ENCODE results near the gene SEMA3G.
A peak's percentile ranks its signal among the peaks of the same experiment; 100 is the strongest.

SEMA3G gene

DNA sequence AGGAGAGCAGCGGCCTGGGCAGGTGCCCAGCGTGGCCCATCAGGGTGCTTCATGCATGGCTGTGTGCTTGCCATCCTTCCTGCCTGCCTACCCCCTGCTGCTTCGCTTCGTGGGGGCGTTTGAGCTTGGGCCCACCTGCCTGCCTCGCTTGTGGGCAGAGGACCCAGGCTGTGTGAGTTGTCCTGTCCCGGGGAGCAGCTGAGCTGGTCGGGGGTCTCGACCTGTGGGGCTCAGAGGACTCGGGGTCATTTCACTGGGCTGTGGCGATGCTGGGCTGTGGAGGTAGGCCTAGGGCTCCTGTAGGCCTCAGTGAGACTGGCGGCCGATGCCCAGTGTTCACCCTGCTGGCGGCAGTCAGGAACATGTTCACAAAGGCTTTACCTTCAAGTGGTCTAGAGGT is 38.2 kb upstream of the SEMA3G start:
- no peak for DNase-seq (ENCODE audit: low read depth)
- no peak overlapping the region for H3K4me3 ChIP-seq (replicated peaks; ENCODE audit: low read depth, low read length)

DNA sequence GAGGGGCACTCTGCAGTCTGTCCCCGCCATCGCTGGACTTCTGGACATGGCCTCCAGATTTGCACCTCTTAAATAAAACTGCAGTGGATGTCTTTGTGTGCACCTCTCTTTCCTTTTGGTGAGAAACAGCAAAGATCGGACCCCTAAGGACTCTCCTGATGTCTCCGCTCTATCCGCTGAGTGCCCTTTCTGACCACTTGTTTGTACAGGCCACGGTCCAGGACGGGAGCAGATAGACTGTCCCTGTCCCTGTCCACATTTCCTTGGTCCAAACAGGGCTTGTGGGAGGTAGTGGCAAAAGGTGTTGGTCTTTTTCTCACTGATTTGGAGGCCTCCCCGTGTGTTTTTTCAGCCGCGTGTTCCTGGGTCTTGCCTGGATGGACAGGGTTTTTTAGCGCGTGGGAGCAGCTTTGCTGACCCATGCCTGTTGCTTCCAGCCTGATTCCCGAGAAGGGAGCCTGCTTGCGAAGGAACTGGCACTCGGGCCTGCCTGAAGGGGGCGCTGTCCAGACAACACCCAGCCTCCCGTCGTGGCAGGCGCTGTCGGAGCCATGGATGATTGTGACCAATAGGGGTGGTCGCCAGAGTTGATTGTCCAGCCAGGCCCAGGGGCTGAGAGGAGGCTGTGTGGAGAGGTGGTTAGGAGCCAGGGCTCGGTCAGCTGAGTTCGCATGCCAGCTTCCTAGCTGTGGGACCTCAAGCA is 37.1 kb upstream of the SEMA3G start:
- DNase-seq (ENCODE audit: low read depth) = peak; percentile 31
- TF ChIP-seq, protein P1, sequence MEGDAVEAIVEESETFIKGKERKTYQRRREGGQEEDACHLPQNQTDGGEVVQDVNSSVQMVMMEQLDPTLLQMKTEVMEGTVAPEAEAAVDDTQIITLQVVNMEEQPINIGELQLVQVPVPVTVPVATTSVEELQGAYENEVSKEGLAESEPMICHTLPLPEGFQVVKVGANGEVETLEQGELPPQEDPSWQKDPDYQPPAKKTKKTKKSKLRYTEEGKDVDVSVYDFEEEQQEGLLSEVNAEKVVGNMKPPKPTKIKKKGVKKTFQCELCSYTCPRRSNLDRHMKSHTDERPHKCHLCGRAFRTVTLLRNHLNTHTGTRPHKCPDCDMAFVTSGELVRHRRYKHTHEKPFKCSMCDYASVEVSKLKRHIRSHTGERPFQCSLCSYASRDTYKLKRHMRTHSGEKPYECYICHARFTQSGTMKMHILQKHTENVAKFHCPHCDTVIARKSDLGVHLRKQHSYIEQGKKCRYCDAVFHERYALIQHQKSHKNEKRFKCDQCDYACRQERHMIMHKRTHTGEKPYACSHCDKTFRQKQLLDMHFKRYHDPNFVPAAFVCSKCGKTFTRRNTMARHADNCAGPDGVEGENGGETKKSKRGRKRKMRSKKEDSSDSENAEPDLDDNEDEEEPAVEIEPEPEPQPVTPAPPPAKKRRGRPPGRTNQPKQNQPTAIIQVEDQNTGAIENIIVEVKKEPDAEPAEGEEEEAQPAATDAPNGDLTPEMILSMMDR (IDR thresholded peaks at IDR 0.05; ENCODE audit: low read length, missing control alignments) = peak; percentile 39
- no peak overlapping the region for H3K4me3 ChIP-seq (replicated peaks; ENCODE audit: low read depth, low read length)

More for the DNA sequence above, 38.2 kb upstream of the SEMA3G start:
- TF ChIP-seq, protein P1 (IDR thresholded peaks at IDR 0.05; ENCODE audit: low read length, missing control alignments) = no peak

DNA sequence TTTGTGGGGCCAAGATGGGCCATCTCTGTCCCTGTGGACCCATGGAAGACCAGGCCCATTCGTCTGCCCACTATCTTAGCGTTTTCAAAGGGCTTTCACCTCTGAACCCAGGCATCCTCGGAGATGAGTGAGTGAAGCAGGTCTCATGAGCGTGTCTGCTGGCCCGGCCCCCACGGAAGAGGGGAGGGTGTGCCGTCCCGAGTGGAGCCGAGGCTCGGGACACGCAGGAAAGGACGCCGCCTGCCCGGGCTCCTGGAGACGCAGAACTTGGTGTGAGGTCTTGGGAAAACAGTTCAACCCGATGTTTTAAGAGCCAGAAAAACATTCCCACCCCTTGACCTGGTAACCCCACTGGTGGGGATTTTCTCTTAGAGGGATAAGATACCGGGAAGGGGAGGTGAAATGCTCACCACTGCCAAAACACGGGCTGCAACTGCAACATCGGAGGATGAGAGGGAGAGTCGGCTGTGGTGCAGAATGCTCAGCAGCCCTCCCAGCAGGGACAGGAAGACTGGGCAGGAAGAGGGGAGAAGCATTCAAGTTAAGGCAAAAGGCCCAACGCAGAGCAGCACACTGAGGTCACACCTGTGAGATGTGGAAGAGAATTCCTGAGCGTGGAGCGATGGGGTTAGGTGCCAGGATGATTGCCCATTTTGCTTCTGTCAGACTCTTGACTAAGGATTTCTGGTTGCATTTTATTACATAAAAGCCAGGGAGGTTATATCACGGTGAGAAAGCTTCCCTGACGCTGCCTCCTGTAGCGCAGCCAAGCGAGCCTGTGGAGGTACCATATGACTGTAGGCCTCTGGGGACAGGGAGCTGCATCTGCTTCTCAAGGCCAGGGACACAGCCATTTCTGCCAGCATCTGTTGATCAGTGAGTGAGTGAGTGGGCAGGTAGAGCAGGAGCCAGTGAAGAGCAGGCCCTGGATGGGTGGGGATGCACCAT is 36.1 kb upstream of the SEMA3G start:
- TF ChIP-seq, protein P1 (IDR thresholded peaks at IDR 0.05; ENCODE audit: low read length, missing control alignments) = no peak
- no peak overlapping the region for H3K4me3 ChIP-seq (replicated peaks; ENCODE audit: low read depth, low read length)
- no peak for DNase-seq (ENCODE audit: low read depth)

DNA sequence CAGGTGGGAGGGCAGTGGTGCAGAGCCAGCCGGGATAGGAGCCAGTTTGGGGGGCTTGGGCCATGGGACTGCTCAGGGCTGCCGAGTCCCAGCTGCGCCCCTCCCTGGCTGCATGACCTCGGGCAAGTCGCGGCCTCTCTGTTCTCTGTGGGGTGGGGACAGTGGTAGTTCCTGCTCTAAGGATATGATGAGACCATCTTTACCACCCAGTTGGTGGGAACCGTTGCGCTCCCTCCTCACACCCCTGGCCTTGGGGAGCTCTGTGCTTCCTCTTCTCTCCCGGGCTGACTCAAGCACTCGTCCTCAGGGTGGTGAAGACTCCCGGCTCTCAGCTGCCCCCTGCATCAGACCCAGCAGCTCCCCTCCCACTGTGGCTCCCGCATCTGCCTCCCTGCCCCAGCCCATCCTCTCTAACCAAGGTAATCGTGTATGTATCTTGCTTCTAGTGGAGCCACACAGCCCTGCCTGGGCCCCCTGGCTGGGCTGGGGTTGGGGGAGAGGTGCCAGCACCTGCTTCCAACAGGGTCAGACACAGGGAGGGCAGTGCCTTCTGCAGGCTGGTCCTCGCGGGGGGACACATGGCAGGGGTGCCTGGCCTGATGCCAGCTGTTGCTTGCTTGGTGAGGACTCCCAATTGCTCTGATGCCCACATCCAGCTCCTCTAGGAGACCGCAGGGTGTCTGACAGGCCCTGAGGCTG is 35.1 kb upstream of the SEMA3G start:
- no peak for DNase-seq (ENCODE audit: low read depth)
- TF ChIP-seq, protein P1 (IDR thresholded peaks at IDR 0.05; ENCODE audit: low read length, missing control alignments) = no peak

DNA sequence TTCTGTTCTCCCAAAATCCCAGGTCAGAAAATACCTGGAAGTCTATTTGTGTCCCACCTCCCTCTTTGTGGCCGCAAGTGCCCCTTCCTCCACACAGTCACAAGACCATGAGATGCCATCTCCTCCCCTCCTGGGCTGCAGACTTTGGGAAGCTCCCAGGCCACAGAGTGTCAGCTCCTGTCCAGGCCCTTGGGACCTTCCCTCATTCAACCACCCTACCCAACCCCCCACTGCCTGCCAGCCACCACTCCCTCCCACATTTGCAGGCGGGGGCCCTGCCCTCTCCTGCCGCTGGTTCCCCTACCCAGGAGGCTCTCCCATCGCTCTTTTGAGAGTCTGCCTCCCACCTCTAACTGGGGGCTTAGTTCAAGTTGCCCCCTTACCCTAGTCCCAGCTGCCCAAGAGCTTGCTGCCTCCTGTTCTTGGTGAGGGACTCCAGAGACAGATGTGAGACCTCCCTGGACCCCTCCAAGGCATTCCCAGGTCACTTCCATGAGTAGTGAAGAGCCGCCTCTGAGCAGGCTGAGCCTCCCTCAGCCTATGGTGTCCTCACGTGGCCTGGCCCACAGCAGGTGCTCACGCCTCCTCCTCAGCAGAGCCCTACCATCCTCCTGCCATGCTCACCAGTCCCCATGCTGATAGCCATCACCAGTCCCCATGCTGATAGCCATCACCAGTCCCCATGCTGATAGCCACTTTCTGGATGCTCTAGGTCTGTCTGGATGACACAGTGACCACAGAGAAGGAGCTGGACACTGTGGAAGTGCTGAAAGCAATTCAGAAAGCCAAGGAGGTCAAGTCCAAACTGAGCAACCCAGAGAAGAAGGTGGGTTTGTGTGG is 34.4 kb upstream of the SEMA3G start:
- H3K4me3 ChIP-seq (replicated peaks; ENCODE audit: low read depth, low read length) = no peak overlapping the region
- DNase-seq (ENCODE audit: low read depth) = no peak
- TF ChIP-seq, protein P1 (IDR thresholded peaks at IDR 0.05; ENCODE audit: low read length, missing control alignments) = no peak

More for the DNA sequence above, 35.1 kb upstream of the SEMA3G start:
- H3K4me3 ChIP-seq (replicated peaks; ENCODE audit: low read depth, low read length) = no peak overlapping the region

DNA sequence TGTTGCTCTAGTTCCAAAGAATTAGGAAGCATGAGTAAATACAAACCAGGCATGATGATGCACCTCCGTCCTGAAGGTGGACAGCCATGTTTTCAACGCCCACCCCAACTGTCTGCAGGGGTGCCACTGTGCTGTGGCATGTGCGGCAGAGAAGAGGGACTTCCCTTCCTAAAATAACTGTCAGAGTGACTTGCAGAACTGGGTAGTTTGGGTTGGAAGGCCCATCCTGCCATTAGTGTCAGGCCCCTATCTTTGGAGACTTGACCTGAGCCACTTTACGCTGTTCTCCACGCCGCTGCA is 32.8 kb upstream of the SEMA3G start:
- DNase-seq (ENCODE audit: low read depth) = no peak
- TF ChIP-seq, protein P1 (IDR thresholded peaks at IDR 0.05; ENCODE audit: low read length, missing control alignments) = no peak
- H3K4me3 ChIP-seq (replicated peaks; ENCODE audit: low read depth, low read length) = no peak overlapping the region
